ENCODE measurements around the gene NTM. TPM values are rescaled to one million over a fixed set of nuclear protein-coding genes. Genes with fewer than 3 reads are reported as not detected.

NTM gene
- total and polyA plus RNA-seq, 2 of the 8 experiments (the other 6 are each of a cell fraction or from before 2014, with no cell fraction given), result 13.4 to 20.0 TPM

- ChIA-PET CTCF (ENCODE audit: partially characterized antibody) (interaction anchor here (0.7 to 1.6 kb wide), 2 partner anchors 11 to 23 kb away, joined by 3 to 4 read pairs; no protein-coding TSS in a partner anchor), POLR2A (ENCODE audit: partially characterized antibody) (no interaction called here)
- no peak overlapping the region for H4K8ac ChIP-seq (ENCODE audit: extremely low read depth, insufficient read depth, low read length)
- no peaks in the 10 kb centered on the region for H3K79me2 ChIP-seq (ENCODE audit: control insufficient read depth in 1 of 2, insufficient read depth in 2 of 2, low read length in 2 of 2)
- H3K23ac ChIP-seq (ENCODE audit: insufficient read length), result no peak overlapping the region
- no peak overlapping the region for H3K9ac ChIP-seq (replicated peaks in 1 of 4; ENCODE audit: extremely low read depth in 1 of 4, low read depth in 3 of 4, low read length in 3 of 4)
- no peak overlapping the region for H2BK120ac ChIP-seq (replicated peaks; ENCODE audit: low read depth, low read length)
- no peaks in the 10 kb centered on the region for H3K36me3 ChIP-seq (ENCODE audit: control insufficient read depth in 2 of 4, insufficient read depth in 4 of 4, low read length in 3 of 4)
- DNase-seq (ENCODE audit: low read depth in 1 of 2, low spot score in 2 of 2), result no peak
- no peaks in the 10 kb centered on the region for H4K20me1 ChIP-seq (replicated peaks in 1 of 2; ENCODE audit: control insufficient read depth in 1 of 2, insufficient read depth in 2 of 2, low read length in 2 of 2)
- no peak overlapping the region for H4K91ac ChIP-seq (replicated peaks; ENCODE audit: insufficient read length, low read length)
- no peak overlapping the region for H3K56ac ChIP-seq (replicated peaks; ENCODE audit: insufficient read length, low read depth, low read length)
- H3K4me3 ChIP-seq (ENCODE audit: extremely low read depth in 1 of 4, insufficient read depth in 2 of 4, low read depth in 3 of 4, low read length in 4 of 4), result no peak overlapping the region
- no peak overlapping the region for H3K14ac ChIP-seq (ENCODE audit: insufficient read length)
- H2AFZ ChIP-seq (ENCODE audit: low read length), result no peak overlapping the region
- H2BK20ac ChIP-seq (ENCODE audit: low read length), result no peak overlapping the region
- no peaks in the 10 kb centered on the region for H3K23me2 ChIP-seq (ENCODE audit: low read depth, low read length)
- H2BK5ac ChIP-seq (ENCODE audit: low read depth, low read length), result no peak overlapping the region
- H3K27me3 ChIP-seq (replicated peaks in 1 of 4; ENCODE audit: control insufficient read depth in 3 of 4, extremely low read depth in 1 of 4, insufficient read depth in 3 of 4, low read length in 3 of 4), result no peaks in the 10 kb centered on the region
- H3K18ac ChIP-seq (ENCODE audit: extremely low read depth, low read length), result no peak overlapping the region
- 90% methylated on average over 2 of the region's 2 CpGs; no CpG with 5 or more reads in 1 of the 2 experiments for WGBS, 2 experiments (ENCODE audit: extremely low coverage in 1 of 2, insufficient coverage in 1 of 2, insufficient read length in 1 of 2, insufficient replicate concordance in 2 of 2, low coverage in 1 of 2, low lambda C conversion rate in 2 of 2, missing lambda C conversion rate in 1 of 2)
- H2BK12ac ChIP-seq (ENCODE audit: low read depth, low read length), result no peak overlapping the region
- no peak overlapping the region for H3K4ac ChIP-seq (replicated peaks; ENCODE audit: insufficient read length, low read depth, low read length)
- H2AK5ac ChIP-seq (ENCODE audit: low read depth, low read length), result no peak overlapping the region
- no peak overlapping the region for H3K4me2 ChIP-seq (ENCODE audit: insufficient read depth in 1 of 2, low read depth in 2 of 2, low read length in 2 of 2)
- no peak for FAIRE-seq
- peaks cover 0 to 14% (median 11%) of the 10 kb centered on the region in 4 experiments; a peak in 6 of 7 replicates for H3K4me1 ChIP-seq (replicated peaks in 1 of 4; ENCODE audit: control insufficient read depth in 3 of 4, insufficient read depth in 4 of 4, low read length in 3 of 4)
- no peaks in the 10 kb centered on the region for H3K79me1 ChIP-seq (ENCODE audit: low read depth, low read length)
- no peak overlapping the region for H4K5ac ChIP-seq (ENCODE audit: insufficient read length, low read depth, low read length)
- H2BK15ac ChIP-seq (ENCODE audit: low read length), result no peak overlapping the region
- no peak overlapping the region for H3K27ac ChIP-seq (ENCODE audit: low read depth, low read length)
- H3K9me3 ChIP-seq (ENCODE audit: insufficient read depth in 2 of 2, low read depth in 1 of 2, low read length in 1 of 2), result no peaks in the 10 kb centered on the region
- TF ChIP-seq KDM5A (IDR thresholded peaks at IDR 0.05; ENCODE audit: low read length) (no peak), HDAC2 (IDR thresholded peaks at IDR 0.05; ENCODE audit: borderline replicate concordance in 1 of 2, low read depth in 2 of 2, low read length in 2 of 2) (no peak), RFX5 (IDR thresholded peaks at IDR 0.05; ENCODE audit: borderline replicate concordance, low read depth, low read length) (no peak), TBP (IDR thresholded peaks at IDR 0.05; ENCODE audit: low read depth, low read length) (no peak), EGR1 (IDR thresholded peaks at IDR 0.05; ENCODE audit: borderline replicate concordance, low read depth, low read length) (no peak), POLR2AphosphoS5 (IDR thresholded peaks at IDR 0.05; ENCODE audit: low read depth, low read length) (no peak), TCF12 (IDR thresholded peaks at IDR 0.05; ENCODE audit: low read depth, low read length) (no peak), CBX5 (IDR thresholded peaks at IDR 0.05; ENCODE audit: low read depth, low read length) (no peak)
Observed at GRCh38 chr11:131973061-131973460, 602.6 kb downstream of the NTM start.
